Measurements from ENCODE around the gene PRKX.

GRCh38 chrX:3697701-3698279 lies 15.7 kb downstream of the PRKX start:
- no peak for TF ChIP-seq GATA3 (IDR thresholded peaks at IDR 0.05; ENCODE audit: low read depth, low read length)
- TF ChIP-seq GATA2 (IDR thresholded peaks at IDR 0.05; ENCODE audit: low read depth, low read length): no peak
